ENCODE measurements around the gene GNAT2. TPM values are rescaled to one million over a fixed set of nuclear protein-coding genes. Genes with fewer than 3 reads are reported as not detected.

The GNAT2 gene
- total RNA-seq, 4 donors from 2014 or later: not detected

DNA sequence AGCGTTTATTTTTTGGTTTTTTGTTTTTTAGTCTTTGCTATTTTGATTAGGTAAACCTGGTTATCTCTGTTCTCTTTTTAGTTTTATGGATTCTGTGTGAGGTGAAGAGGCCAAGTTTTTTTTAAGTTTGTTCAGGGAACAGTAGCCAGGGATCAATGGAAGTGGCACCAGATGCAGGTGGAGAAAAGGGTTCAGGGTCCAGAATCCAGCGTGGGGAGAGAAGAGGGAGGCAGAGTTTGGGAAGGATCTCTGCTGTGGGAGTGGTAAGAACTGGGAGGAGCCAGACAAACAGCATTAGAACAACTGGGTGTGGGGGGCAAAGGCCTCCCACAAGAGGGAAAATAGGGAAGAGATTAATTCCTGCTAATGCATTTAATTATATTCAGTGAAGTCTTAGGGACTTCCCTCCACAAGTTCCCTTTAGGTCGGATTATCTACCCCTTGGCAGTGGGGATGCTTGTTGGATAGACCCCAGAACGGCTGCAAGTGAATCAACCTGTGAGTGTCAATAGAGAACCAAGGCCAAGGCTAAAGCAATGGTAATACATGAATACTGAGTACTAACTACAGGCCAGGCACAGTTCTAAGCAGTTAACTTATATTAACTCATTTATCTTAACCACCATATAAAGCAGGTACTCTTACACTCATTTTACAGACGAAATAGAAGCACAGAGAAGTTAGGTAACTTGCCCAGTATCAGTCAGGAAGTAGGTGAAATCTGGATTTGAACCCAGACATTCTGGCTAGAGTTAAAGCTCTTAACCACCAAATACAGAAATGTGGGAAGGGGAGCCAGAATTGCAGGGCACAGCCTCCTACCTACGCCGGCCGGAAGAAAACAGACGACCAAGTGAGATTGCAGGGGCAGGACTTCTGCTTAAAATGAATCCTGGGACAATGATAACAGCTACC is 498 bp downstream of the GNAT2 start:
- Histone ChIP-seq H3K4me3 (peak overlapping the region in 3 of 4 donors; percentile 56 to 60 (median 56)), H3K27me3 (no peaks in the 10 kb centered on the region), H3K36me3 (no peaks in the 10 kb centered on the region), H3K27ac (peak overlapping the region; percentile 83 to 89 (median 84)), H3K4me1 (peaks cover 9 to 46% (median 27%) of the 10 kb centered on the region in 4 donors), H3K9me3 (no peaks in the 10 kb centered on the region)
- TF ChIP-seq, protein P1, sequence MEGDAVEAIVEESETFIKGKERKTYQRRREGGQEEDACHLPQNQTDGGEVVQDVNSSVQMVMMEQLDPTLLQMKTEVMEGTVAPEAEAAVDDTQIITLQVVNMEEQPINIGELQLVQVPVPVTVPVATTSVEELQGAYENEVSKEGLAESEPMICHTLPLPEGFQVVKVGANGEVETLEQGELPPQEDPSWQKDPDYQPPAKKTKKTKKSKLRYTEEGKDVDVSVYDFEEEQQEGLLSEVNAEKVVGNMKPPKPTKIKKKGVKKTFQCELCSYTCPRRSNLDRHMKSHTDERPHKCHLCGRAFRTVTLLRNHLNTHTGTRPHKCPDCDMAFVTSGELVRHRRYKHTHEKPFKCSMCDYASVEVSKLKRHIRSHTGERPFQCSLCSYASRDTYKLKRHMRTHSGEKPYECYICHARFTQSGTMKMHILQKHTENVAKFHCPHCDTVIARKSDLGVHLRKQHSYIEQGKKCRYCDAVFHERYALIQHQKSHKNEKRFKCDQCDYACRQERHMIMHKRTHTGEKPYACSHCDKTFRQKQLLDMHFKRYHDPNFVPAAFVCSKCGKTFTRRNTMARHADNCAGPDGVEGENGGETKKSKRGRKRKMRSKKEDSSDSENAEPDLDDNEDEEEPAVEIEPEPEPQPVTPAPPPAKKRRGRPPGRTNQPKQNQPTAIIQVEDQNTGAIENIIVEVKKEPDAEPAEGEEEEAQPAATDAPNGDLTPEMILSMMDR (IDR thresholded peaks at IDR 0.05): no peak
- TF ChIP-seq POLR2A (IDR thresholded peaks at IDR 0.05): no peak
- no peak for TF ChIP-seq EP300 (IDR thresholded peaks at IDR 0.05; ENCODE audit: low read depth)
- no peak for TF ChIP-seq POLR2AphosphoS5 (IDR thresholded peaks at IDR 0.05)
- in situ Hi-C loops (cut with MboI; ENCODE audit: low pct_ligation_motif_present in 1 of 4, low pct_unique_long_range_greater_than_20kb in 1 of 4, low sequenced_read_pairs in 3 of 4): no loop called here
- DNase-seq: no peak
- WGBS, 2 donors (ENCODE audit: low coverage in 1 of 2): 19 to 32% methylated on average over 7 to 9 of the region's 9 CpGs
- intact Hi-C loops (cut with DNase I; ENCODE audit: low total_unique reads): no loop called here

DNA sequence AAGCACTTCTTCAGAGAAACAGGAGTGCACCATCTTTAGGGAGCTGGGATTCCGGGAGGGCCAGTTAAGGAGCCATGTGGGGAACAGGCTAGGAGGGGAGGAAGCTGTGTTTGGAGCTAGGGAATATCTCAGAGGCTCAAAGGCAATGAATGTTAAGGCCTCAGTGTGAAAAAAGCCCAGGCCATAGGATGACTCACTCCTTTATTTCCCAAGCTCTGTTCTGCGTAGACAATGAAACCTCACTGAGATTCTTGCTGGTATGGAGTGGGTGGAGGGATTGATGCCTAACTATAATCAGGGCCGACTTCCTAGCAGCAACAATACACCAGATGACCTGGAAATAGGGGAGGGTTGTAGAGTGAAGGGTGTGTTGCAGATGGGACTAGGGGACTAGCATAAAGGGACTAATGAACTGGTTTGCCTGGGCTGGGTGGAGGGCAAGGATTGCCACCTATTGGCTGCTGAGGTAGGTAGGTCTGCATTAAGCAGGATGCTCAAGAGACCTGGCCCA is 2.1 kb downstream of the GNAT2 start:
- H3K4me3 ChIP-seq: no peak overlapping the region
- no peak for DNase-seq
- H3K27ac ChIP-seq: peak overlapping the region in 2 of 4 donors; percentile 38 to 54
- WGBS, 2 donors (ENCODE audit: low coverage in 1 of 2): 50 to 100% methylated on average over 1 to 3 of the region's 3 CpGs
- no peaks in the 10 kb centered on the region for H3K9me3 ChIP-seq
- in situ Hi-C loops (cut with MboI; ENCODE audit: low pct_ligation_motif_present in 1 of 4, low pct_unique_long_range_greater_than_20kb in 1 of 4, low sequenced_read_pairs in 3 of 4) (no loop called here), intact Hi-C loops (cut with DNase I; ENCODE audit: low total_unique reads) (no loop called here)
- TF ChIP-seq POLR2A (IDR thresholded peaks at IDR 0.05): no peak
- TF ChIP-seq POLR2AphosphoS5 (IDR thresholded peaks at IDR 0.05): no peak
- TF ChIP-seq, protein P1 (IDR thresholded peaks at IDR 0.05): no peak
- TF ChIP-seq EP300 (IDR thresholded peaks at IDR 0.05; ENCODE audit: low read depth): no peak
- peaks cover 9 to 35% (median 19%) of the 10 kb centered on the region in 4 donors for H3K4me1 ChIP-seq
- H3K36me3 ChIP-seq: no peaks in the 10 kb centered on the region
- no peaks in the 10 kb centered on the region for H3K27me3 ChIP-seq

DNA sequence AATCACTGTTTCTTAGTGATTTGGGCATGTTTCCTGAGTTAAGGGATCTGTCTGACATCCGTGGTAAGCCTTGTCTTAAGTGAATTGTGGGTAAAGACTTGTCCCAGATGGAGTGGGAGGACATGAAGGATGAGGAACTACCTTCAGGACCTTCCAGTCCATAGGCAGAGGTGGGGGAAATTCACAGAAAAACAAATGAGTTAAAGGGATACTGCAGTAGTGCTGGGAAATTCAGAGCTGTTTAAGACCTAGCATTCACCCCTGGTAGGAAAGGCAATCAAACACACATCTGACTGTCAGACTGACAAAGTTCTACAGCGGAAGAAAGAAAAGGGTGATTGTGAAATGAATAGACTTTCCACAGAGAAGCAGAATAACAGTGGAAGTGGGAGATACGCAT is 3.0 kb downstream of the GNAT2 start:
- no peak for DNase-seq
- 60 to 64% methylated on average over 2 to 3 of the region's 3 CpGs for WGBS, 2 donors (ENCODE audit: low coverage in 1 of 2)
- no peaks in the 10 kb centered on the region for H3K27me3 ChIP-seq
- peaks cover 4 to 26% (median 14%) of the 10 kb centered on the region in 4 donors for H3K4me1 ChIP-seq
- H3K4me3 ChIP-seq: no peak overlapping the region
- intact Hi-C loops (cut with DNase I; ENCODE audit: low total_unique reads): no loop called here
- H3K36me3 ChIP-seq: no peaks in the 10 kb centered on the region
- H3K9me3 ChIP-seq: no peaks in the 10 kb centered on the region
- TF ChIP-seq POLR2A (IDR thresholded peaks at IDR 0.05): no peak
- TF ChIP-seq EP300 (IDR thresholded peaks at IDR 0.05; ENCODE audit: low read depth): no peak
- no peak for TF ChIP-seq POLR2AphosphoS5 (IDR thresholded peaks at IDR 0.05)
- TF ChIP-seq, protein P1 (IDR thresholded peaks at IDR 0.05): no peak
- H3K27ac ChIP-seq: peak overlapping the region in 3 of 4 donors; percentile 14 to 54 (median 38)
- in situ Hi-C loops (cut with MboI; ENCODE audit: low pct_ligation_motif_present in 1 of 4, low pct_unique_long_range_greater_than_20kb in 1 of 4, low sequenced_read_pairs in 3 of 4): no loop called here

DNA sequence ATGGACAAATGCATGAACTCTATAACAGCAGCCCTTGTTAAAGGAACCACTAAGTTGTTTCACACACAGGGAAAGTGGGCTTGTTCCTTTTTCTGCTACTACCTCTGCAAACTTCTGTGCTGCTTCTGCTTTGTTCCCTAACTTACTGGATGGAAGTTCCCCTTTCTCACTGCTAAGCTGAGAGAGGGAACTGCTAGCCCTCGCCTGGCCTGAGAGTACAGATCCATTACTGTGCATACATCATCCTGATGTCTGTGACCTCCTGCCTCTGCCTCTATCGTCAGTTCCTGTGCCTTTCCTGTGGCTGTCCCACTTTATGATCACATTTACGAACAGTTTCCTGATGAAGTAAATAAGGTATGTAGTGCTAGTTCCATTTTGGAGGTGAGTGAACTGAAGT is 3.5 kb downstream of the GNAT2 start:
- TF ChIP-seq POLR2AphosphoS5 (IDR thresholded peaks at IDR 0.05) (no peak), EP300 (IDR thresholded peaks at IDR 0.05; ENCODE audit: low read depth) (no peak), POLR2A (IDR thresholded peaks at IDR 0.05) (no peak)
- TF ChIP-seq, protein P1 (IDR thresholded peaks at IDR 0.05): no peak
- Histone ChIP-seq H3K36me3 (no peaks in the 10 kb centered on the region), H3K27me3 (no peaks in the 10 kb centered on the region), H3K4me1 (peaks cover 4 to 21% (median 12%) of the 10 kb centered on the region in 4 donors), H3K9me3 (no peaks in the 10 kb centered on the region), H3K27ac (peak overlapping the region in 3 of 4 donors; percentile 14 to 54 (median 38)), H3K4me3 (no peak overlapping the region)
- intact Hi-C loops (cut with DNase I; ENCODE audit: low total_unique reads): no loop called here
- 40 to 61% methylated on average over 2 to 3 of the region's 3 CpGs for WGBS, 2 donors (ENCODE audit: low coverage in 1 of 2)
- no peak for DNase-seq
- in situ Hi-C loops (cut with MboI; ENCODE audit: low pct_ligation_motif_present in 1 of 4, low pct_unique_long_range_greater_than_20kb in 1 of 4, low sequenced_read_pairs in 3 of 4): no loop called here
